ENCODE data around the gene TRPM6. TPM values are rescaled to one million over a fixed set of nuclear protein-coding genes. Genes with fewer than 3 reads are reported as not detected.

Gene TRPM6
- total RNA-seq, 4 donors from 2014 or later = 0.76 to 2.9 (median 2.3) TPM; not detected in 1

- intact Hi-C loops (cut with DNase I; ENCODE audit: low total_unique reads) = no loop called here
Observed at GRCh38 chr9:74697535-74697934, 190.2 kb downstream of the TRPM6 start.

DNA sequence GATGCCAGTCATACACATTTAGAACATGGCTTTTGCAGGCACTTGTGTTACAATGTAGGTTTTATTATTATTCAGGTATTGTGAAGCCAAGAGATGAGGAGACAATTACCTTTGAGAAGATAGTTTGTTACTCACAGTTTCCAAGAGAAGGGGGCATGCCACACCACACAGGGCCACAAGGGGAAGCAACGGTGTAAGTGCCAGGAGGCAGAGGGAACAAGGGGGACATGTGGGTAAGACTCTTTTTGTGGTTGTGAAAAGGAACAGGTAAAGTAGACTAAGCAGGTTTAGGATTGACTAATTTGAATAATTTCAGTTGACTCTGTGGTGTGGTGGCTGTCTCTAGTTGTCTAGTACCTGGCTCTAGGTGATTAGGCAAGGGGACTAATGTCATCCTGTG, 191.2 kb downstream of the TRPM6 start:
- intact Hi-C loops (cut with DNase I; ENCODE audit: low total_unique reads) = no loop called here
- H3K4me1 ChIP-seq = no peaks in the 10 kb centered on the region
- no peak overlapping the region for H3K4me3 ChIP-seq
- H3K9me3 ChIP-seq = no peaks in the 10 kb centered on the region
- no peaks in the 10 kb centered on the region for H3K36me3 ChIP-seq
- no peak for DNase-seq
- no peak for TF ChIP-seq POLR2A (IDR thresholded peaks at IDR 0.05)
- TF ChIP-seq, protein P1, sequence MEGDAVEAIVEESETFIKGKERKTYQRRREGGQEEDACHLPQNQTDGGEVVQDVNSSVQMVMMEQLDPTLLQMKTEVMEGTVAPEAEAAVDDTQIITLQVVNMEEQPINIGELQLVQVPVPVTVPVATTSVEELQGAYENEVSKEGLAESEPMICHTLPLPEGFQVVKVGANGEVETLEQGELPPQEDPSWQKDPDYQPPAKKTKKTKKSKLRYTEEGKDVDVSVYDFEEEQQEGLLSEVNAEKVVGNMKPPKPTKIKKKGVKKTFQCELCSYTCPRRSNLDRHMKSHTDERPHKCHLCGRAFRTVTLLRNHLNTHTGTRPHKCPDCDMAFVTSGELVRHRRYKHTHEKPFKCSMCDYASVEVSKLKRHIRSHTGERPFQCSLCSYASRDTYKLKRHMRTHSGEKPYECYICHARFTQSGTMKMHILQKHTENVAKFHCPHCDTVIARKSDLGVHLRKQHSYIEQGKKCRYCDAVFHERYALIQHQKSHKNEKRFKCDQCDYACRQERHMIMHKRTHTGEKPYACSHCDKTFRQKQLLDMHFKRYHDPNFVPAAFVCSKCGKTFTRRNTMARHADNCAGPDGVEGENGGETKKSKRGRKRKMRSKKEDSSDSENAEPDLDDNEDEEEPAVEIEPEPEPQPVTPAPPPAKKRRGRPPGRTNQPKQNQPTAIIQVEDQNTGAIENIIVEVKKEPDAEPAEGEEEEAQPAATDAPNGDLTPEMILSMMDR (IDR thresholded peaks at IDR 0.05) = no peak
- H3K27ac ChIP-seq = no peak overlapping the region
- H3K27me3 ChIP-seq = no peaks in the 10 kb centered on the region

More at GRCh38 chr9:74697535-74697934, 190.2 kb downstream of the TRPM6 start:
- Histone ChIP-seq H3K27ac (no peak overlapping the region), H3K4me3 (no peak overlapping the region), H3K9me3 (no peaks in the 10 kb centered on the region), H3K36me3 (no peaks in the 10 kb centered on the region), H3K27me3 (no peaks in the 10 kb centered on the region), H3K4me1 (no peaks in the 10 kb centered on the region)
- no peak for DNase-seq
- TF ChIP-seq POLR2A (IDR thresholded peaks at IDR 0.05) = no peak
- TF ChIP-seq, protein P1 (IDR thresholded peaks at IDR 0.05) = no peak

DNA sequence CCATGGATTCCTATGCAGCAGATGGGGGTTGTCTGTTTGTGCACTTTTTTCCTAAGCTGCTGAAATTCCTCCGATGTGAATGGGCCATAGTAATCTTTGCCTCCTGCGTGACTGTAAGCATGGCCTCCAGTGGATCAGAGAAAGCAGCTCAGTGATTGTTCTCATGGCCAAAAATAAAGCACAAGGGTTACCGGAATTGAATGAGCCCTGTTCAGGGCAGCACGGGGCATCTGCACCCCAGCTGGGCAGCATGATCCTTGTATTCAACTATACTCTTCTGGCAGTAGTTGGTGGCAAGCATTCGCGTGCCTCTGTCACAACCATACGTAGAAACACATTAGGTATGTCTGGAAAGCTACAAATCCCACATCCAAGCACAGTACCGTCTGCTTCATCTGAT, 196.7 kb downstream of the TRPM6 start:
- Histone ChIP-seq H3K9me3 (no peaks in the 10 kb centered on the region), H3K4me3 (no peak overlapping the region), H3K36me3 (no peaks in the 10 kb centered on the region), H3K27me3 (no peaks in the 10 kb centered on the region), H3K4me1 (no peaks in the 10 kb centered on the region), H3K27ac (no peak overlapping the region)
- no peak for DNase-seq
- intact Hi-C loops (cut with DNase I; ENCODE audit: low total_unique reads) = no loop called here
- TF ChIP-seq, protein P1 (IDR thresholded peaks at IDR 0.05) = no peak
- no peak for TF ChIP-seq POLR2A (IDR thresholded peaks at IDR 0.05)

- no peaks in the 10 kb centered on the region for H3K9me3 ChIP-seq
- intact Hi-C loops (cut with DNase I; ENCODE audit: low total_unique reads) = no loop called here
- H3K27ac ChIP-seq = no peak overlapping the region
- no peaks in the 10 kb centered on the region for H3K4me1 ChIP-seq
- H3K4me3 ChIP-seq = no peak overlapping the region
- no peaks in the 10 kb centered on the region for H3K27me3 ChIP-seq
- DNase-seq = no peak
- no peak for TF ChIP-seq POLR2A (IDR thresholded peaks at IDR 0.05)
- TF ChIP-seq, protein P1 (IDR thresholded peaks at IDR 0.05) = no peak
- no peaks in the 10 kb centered on the region for H3K36me3 ChIP-seq
Observed at GRCh38 chr9:74683322-74683721, 204.4 kb downstream of the TRPM6 start.

GRCh38 chr9:74681906-74682305, 205.8 kb downstream of the TRPM6 start:
- H3K27ac ChIP-seq = no peak overlapping the region
- no peaks in the 10 kb centered on the region for H3K27me3 ChIP-seq
- DNase-seq = no peak
- no peaks in the 10 kb centered on the region for H3K4me1 ChIP-seq
- H3K36me3 ChIP-seq = no peaks in the 10 kb centered on the region
- intact Hi-C loops (cut with DNase I; ENCODE audit: low total_unique reads) = no loop called here
- no peaks in the 10 kb centered on the region for H3K9me3 ChIP-seq
- no peak overlapping the region for H3K4me3 ChIP-seq
- TF ChIP-seq POLR2A (IDR thresholded peaks at IDR 0.05) = no peak
- TF ChIP-seq, protein P1 (IDR thresholded peaks at IDR 0.05) = no peak
